ENCODE results near the gene EFNA5.
"Not testable (repeated sequence)": the region's sequence is repeated elsewhere in the genome, so short reads cannot be mapped to it uniquely, and the experiment has no call there.

Gene EFNA5

DNA sequence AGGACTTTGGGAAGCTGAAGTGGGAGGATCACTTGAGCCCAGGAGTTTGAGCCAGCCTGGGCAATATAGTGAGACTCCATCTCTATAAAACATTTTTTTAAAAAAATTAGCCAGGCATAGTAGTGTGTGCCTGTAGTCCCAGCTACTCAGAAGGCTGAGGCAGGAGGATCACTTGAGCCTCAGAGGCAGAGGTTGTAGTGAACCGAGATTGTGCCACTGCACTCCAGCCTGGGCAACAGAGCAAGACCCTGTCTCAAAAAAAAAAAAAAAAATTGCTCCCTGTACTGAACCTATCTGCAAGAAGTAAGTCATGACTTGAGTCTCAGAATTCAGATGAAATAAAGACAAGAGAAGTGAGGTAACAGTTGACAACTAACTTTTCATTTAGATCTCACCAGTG, 237.1 kb downstream of the EFNA5 start:
- not testable (repeated sequence) for DNase-seq (ENCODE audit: low spot score in 2 of 2)

DNA sequence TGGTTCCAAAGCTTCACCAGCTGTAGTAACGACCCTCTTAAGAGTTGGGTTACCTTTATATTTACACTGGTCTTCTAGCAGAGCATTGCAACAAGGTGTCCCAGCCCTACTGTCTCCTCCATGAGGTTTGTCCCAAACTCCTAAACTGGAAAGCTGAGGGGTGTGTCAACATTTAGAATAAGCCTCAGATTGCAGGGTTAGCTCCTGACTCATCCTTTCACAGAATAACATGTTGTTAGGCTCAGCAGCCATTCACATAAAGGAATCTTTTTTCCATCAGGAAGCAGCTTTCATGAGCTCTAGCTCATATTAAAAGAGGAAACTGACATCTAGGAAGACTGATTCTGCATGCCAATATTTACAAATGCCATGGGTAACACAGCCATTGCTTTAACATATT, 238.7 kb downstream of the EFNA5 start:
- Mint-ChIP-seq H3K4me3 (no peak overlapping the region), H3K9me3 (no peaks in the 10 kb centered on the region), H3K27ac (ENCODE audit: low read depth) (no peak overlapping the region), H3K36me3 (ENCODE audit: insufficient read depth) (peaks cover 2% of the 10 kb centered on the region), H3K27me3 (no peaks in the 10 kb centered on the region), H3K4me1 (peaks cover 6% of the 10 kb centered on the region)
- DNase-seq (ENCODE audit: low spot score in 2 of 2) (no peak), ATAC-seq (replicated peaks; ENCODE audit: extremely low read depth, poor library complexity, severe bottlenecking) (no peak)

More for the DNA sequence above, 237.1 kb downstream of the EFNA5 start:
- H3K27ac Mint-ChIP-seq (ENCODE audit: low read depth); H3K4me3 Mint-ChIP-seq; H3K4me1 Mint-ChIP-seq; H3K9me3 Mint-ChIP-seq; ATAC-seq (replicated peaks; ENCODE audit: extremely low read depth, poor library complexity, severe bottlenecking); H3K27me3 Mint-ChIP-seq; H3K36me3 Mint-ChIP-seq (ENCODE audit: insufficient read depth): not testable (repeated sequence)

DNA sequence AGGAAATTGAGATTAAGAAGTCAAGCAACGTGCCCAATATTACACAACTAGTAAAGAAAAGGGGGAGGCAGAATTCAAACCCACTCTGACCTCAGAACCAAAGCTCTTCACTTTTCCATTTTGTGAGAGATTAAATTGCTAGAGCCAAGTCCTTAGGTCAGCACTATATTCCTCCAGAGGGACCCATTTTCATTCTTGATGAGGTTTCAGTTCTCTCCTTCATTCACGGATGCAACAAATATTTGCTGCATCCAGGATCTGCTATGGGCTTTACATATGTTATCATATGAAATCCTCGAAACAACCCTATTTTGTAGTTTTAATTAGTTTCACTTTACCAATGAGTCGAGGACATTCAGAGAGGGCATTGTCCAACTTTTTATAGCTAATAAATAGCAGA, 239.2 kb downstream of the EFNA5 start:
- no peaks in the 10 kb centered on the region for H3K9me3 Mint-ChIP-seq
- H3K36me3 Mint-ChIP-seq (ENCODE audit: insufficient read depth) = peaks cover 2% of the 10 kb centered on the region
- H3K4me3 Mint-ChIP-seq = no peak overlapping the region
- DNase-seq (ENCODE audit: low spot score in 2 of 2) (no peak), ATAC-seq (replicated peaks; ENCODE audit: extremely low read depth, poor library complexity, severe bottlenecking) (no peak)
- H3K4me1 Mint-ChIP-seq = peaks cover 6% of the 10 kb centered on the region
- no peaks in the 10 kb centered on the region for H3K27me3 Mint-ChIP-seq
- H3K27ac Mint-ChIP-seq (ENCODE audit: low read depth) = no peak overlapping the region

DNA sequence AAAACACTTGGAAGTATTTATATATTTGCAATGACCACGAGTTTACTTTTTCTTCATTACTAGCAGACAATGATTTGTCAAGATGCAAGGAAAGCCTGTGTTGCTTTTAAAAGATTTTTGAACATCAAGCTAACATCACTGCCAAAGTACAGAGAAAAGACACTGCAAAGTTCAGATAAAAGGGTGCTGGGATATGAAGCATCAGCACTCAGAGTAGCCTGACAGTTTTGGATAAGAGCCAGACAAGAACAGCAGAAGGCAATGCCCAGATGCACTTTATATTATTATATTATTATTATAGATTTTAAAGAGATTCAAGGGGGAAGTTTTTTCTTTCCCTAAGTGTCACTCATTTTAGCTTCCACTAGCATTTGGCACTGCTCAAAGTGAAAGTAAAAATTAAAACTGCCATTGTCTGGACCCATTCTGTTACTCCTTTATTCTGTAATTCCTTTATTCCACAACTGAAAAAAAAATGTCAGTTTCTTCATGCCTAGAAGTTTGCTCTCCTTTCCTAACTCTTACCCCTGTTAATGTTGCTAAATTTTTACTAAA, 240.6 kb downstream of the EFNA5 start:
- H3K27me3 Mint-ChIP-seq = no peaks in the 10 kb centered on the region
- peak overlapping the region; percentile 27 for H3K27ac Mint-ChIP-seq (ENCODE audit: low read depth)
- DNase-seq (ENCODE audit: low spot score in 2 of 2) (no peak), ATAC-seq (replicated peaks; ENCODE audit: extremely low read depth, poor library complexity, severe bottlenecking) (no peak)
- H3K36me3 Mint-ChIP-seq (ENCODE audit: insufficient read depth) = peaks cover 2% of the 10 kb centered on the region
- H3K9me3 Mint-ChIP-seq = no peaks in the 10 kb centered on the region
- H3K4me1 Mint-ChIP-seq = peaks cover 6% of the 10 kb centered on the region
- peak overlapping the region; percentile 8 for H3K4me3 Mint-ChIP-seq

DNA sequence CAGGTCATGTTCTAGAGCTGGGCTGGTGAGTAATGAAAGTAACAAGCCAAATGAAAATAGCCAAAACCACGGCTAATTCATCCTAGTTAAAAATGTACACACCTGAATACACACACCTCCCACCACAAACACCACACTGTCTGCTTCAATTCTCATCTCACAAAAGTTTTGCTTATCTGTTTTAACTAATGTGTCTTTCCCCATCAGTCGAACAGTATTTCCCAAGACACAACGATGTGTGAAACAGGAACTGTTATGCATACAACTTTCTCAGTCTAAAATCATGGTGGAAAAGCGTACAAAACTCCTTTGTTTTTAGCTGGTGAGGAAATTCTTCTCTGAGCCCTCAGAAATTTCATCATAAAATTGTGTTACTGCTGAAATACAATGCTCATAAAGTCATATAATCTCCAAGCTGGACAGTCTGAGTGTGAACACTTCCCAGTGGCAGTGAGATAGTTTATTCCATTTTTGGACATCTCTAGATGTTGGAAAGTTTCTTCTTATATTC, 242.4 kb downstream of the EFNA5 start:
- H3K27me3 Mint-ChIP-seq = no peaks in the 10 kb centered on the region
- DNase-seq (ENCODE audit: low spot score in 2 of 2) (no peak), ATAC-seq (replicated peaks; ENCODE audit: extremely low read depth, poor library complexity, severe bottlenecking) (no peak)
- H3K4me1 Mint-ChIP-seq = peaks cover 6% of the 10 kb centered on the region
- no peaks in the 10 kb centered on the region for H3K9me3 Mint-ChIP-seq
- H3K36me3 Mint-ChIP-seq (ENCODE audit: insufficient read depth) = peaks cover 2% of the 10 kb centered on the region
- H3K27ac Mint-ChIP-seq (ENCODE audit: low read depth) = no peak overlapping the region
- no peak overlapping the region for H3K4me3 Mint-ChIP-seq

DNA sequence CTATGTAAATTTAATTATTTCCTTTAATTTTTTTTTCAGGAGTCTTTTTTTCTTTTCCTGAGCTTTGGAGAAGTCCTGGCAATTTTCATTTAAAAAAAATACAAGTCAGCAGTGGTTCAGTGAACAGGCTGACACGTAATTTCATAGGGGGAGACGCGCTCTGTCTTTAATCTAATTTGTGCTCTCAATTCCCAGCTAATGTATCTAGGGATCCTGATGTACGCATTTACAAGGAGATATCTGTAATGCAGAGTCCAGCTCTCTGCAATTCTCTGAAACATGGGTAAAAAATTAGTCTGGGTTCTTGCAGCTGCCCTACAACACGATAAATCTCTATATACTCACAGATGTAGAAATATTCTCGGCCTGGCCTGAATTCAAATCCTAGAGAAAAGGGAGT, 243.9 kb downstream of the EFNA5 start:
- ATAC-seq (replicated peaks; ENCODE audit: extremely low read depth, poor library complexity, severe bottlenecking) (no peak), DNase-seq (ENCODE audit: low spot score in 2 of 2) (no peak)
- H3K9me3 Mint-ChIP-seq = no peaks in the 10 kb centered on the region
- no peaks in the 10 kb centered on the region for H3K27me3 Mint-ChIP-seq
- no peak overlapping the region for H3K4me3 Mint-ChIP-seq
- H3K4me1 Mint-ChIP-seq = peaks cover 12% of the 10 kb centered on the region
- no peak overlapping the region for H3K27ac Mint-ChIP-seq (ENCODE audit: low read depth)
- H3K36me3 Mint-ChIP-seq (ENCODE audit: insufficient read depth) = peaks cover 2% of the 10 kb centered on the region

- ATAC-seq (replicated peaks; ENCODE audit: extremely low read depth, poor library complexity, severe bottlenecking) (no peak), DNase-seq (ENCODE audit: low spot score in 2 of 2) (no peak)
- Mint-ChIP-seq H3K27me3 (no peaks in the 10 kb centered on the region), H3K4me3 (no peak overlapping the region), H3K36me3 (ENCODE audit: insufficient read depth) (peaks cover 2% of the 10 kb centered on the region), H3K4me1 (peaks cover 12% of the 10 kb centered on the region), H3K9me3 (no peaks in the 10 kb centered on the region), H3K27ac (ENCODE audit: low read depth) (no peak overlapping the region)
Measured at GRCh38 chr5:107426209-107426608, 244.5 kb downstream of the EFNA5 start.

DNA sequence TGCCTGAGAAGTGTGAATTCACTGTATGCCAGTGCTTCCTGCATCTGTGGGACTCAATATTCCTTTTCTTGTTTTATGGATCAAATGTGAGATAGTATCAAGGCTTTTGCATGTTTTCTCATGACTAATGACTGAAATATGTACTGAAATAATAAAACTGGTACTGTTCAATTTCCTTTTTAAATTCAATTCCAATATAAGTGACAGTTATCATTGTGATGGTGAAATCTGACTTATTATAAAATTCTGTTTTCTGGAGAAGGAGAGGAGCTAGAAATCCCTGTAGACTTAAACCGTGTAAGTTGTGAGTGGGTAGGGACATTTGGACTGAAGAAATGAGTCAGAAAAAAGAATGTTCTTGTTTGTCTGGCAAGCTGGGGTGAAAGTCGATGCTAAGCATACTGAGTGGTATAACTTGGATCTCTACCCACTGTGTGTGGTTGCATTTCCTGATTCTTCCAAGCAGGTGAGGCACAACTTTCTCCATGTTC, 245.2 kb downstream of the EFNA5 start:
- no peak overlapping the region for H3K4me3 Mint-ChIP-seq
- ATAC-seq (replicated peaks; ENCODE audit: extremely low read depth, poor library complexity, severe bottlenecking) (no peak), DNase-seq (ENCODE audit: low spot score in 2 of 2) (no peak)
- no peaks in the 10 kb centered on the region for H3K9me3 Mint-ChIP-seq
- peaks cover 2% of the 10 kb centered on the region for H3K36me3 Mint-ChIP-seq (ENCODE audit: insufficient read depth)
- no peaks in the 10 kb centered on the region for H3K27me3 Mint-ChIP-seq
- H3K27ac Mint-ChIP-seq (ENCODE audit: low read depth) = no peak overlapping the region
- H3K4me1 Mint-ChIP-seq = peaks cover 10% of the 10 kb centered on the region

GRCh38 chr5:107424491-107424890, 246.2 kb downstream of the EFNA5 start:
- Mint-ChIP-seq H3K4me3 (no peak overlapping the region), H3K36me3 (ENCODE audit: insufficient read depth) (peaks cover 2% of the 10 kb centered on the region), H3K27ac (ENCODE audit: low read depth) (no peak overlapping the region), H3K27me3 (no peaks in the 10 kb centered on the region), H3K9me3 (no peaks in the 10 kb centered on the region), H3K4me1 (peaks cover 6% of the 10 kb centered on the region)
- DNase-seq (ENCODE audit: low spot score in 2 of 2) (no peak), ATAC-seq (replicated peaks; ENCODE audit: extremely low read depth, poor library complexity, severe bottlenecking) (no peak)

DNA sequence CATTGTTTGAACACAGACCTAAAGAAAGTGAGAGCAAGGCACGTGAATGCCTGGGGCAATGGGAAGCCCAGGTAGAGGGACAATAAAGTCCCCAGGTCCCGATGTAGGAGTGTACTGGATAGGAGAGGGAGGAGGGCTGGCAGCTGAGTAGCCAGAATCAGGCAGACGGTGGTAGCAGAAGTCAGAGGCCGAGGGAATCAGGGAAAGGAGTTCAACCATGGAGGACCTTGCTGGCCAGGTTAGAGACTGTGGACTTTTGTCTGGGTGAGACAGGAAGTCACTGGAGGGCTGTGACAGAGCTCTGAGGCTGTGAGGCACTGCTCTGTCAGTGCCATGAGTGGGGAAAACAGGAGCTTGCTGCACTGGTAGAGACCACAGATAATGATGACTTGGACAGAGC, 248.2 kb downstream of the EFNA5 start:
- Mint-ChIP-seq H3K36me3 (ENCODE audit: insufficient read depth) (no peaks in the 10 kb centered on the region), H3K27me3 (no peaks in the 10 kb centered on the region), H3K9me3 (no peaks in the 10 kb centered on the region), H3K4me3 (no peak overlapping the region), H3K27ac (ENCODE audit: low read depth) (no peak overlapping the region), H3K4me1 (peaks cover 6% of the 10 kb centered on the region)
- no peak for ATAC-seq (replicated peaks; ENCODE audit: extremely low read depth, poor library complexity, severe bottlenecking)
- DNase-seq (ENCODE audit: low spot score in 2 of 2) = no peak

DNA sequence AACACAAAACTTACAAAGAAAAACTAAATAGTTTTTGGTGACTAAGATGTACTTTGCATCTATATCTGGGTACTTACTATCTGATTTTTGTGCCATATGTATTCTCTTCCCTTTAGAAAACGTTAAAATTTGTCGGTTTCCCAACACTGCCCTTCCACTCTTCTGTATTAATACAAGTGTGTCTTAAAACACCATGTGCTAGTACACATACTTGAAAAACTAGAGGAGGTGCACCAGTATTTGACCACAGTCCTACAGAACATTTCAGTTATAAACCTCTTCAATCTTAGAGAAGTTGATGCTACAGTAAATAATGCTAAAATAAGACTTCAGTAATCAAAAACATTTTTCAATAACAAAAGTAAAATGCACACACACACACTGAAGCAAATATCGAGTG, 251.2 kb downstream of the EFNA5 start:
- ATAC-seq (replicated peaks; ENCODE audit: extremely low read depth, poor library complexity, severe bottlenecking) (no peak), DNase-seq (ENCODE audit: low spot score in 2 of 2) (no peak)
- H3K27me3 Mint-ChIP-seq = no peaks in the 10 kb centered on the region
- no peaks in the 10 kb centered on the region for H3K9me3 Mint-ChIP-seq
- no peaks in the 10 kb centered on the region for H3K36me3 Mint-ChIP-seq (ENCODE audit: insufficient read depth)
- H3K27ac Mint-ChIP-seq (ENCODE audit: low read depth) = no peak overlapping the region
- H3K4me1 Mint-ChIP-seq = peaks cover 6% of the 10 kb centered on the region
- no peak overlapping the region for H3K4me3 Mint-ChIP-seq

GRCh38 chr5:107418902-107419301, 251.8 kb downstream of the EFNA5 start:
- H3K9me3 Mint-ChIP-seq = no peaks in the 10 kb centered on the region
- ATAC-seq (replicated peaks; ENCODE audit: extremely low read depth, poor library complexity, severe bottlenecking) = no peak
- no peaks in the 10 kb centered on the region for H3K36me3 Mint-ChIP-seq (ENCODE audit: insufficient read depth)
- H3K4me1 Mint-ChIP-seq = peaks cover 6% of the 10 kb centered on the region
- H3K4me3 Mint-ChIP-seq = no peak overlapping the region
- no peak for DNase-seq (ENCODE audit: low spot score in 2 of 2)
- no peak overlapping the region for H3K27ac Mint-ChIP-seq (ENCODE audit: low read depth)
- H3K27me3 Mint-ChIP-seq = no peaks in the 10 kb centered on the region

- Mint-ChIP-seq H3K4me3 (no peak overlapping the region), H3K27ac (ENCODE audit: low read depth) (no peak overlapping the region), H3K9me3 (no peaks in the 10 kb centered on the region), H3K36me3 (ENCODE audit: insufficient read depth) (no peaks in the 10 kb centered on the region), H3K4me1 (peaks cover 6% of the 10 kb centered on the region), H3K27me3 (no peaks in the 10 kb centered on the region)
- no peak for ATAC-seq (replicated peaks; ENCODE audit: extremely low read depth, poor library complexity, severe bottlenecking)
- DNase-seq (ENCODE audit: low spot score in 2 of 2) = no peak
Measured at GRCh38 chr5:107418071-107418470, 252.7 kb downstream of the EFNA5 start.

Data from central memory CD8-positive, alpha-beta T cell (primary cell).